ENCODE results near the gene PROM2. TPM values are rescaled to one million over a fixed set of nuclear protein-coding genes. Genes with fewer than 3 reads are reported as not detected.

Gene PROM2
- total RNA-seq, 1 experiment from 2014 or later = 3.1 TPM

DNA sequence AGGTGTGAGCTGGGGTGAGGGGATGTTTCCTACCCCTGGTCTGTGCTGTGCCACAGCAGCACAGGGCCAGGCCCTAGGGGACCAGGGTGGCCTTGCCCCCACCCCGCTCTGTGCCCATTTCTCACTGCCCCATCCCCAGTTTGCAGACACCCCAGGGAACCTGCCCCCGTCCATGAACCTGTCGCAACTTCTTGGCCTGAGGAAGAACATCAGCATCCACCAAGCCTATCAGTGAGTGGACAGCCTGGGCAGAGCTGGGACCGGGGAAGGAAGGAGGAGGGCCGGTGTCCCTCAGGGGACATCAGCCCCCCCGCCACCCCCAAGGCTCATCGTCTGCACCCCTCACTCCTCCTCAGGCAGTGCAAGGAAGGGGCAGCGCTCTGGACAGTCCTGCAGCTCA is 7.5 kb downstream of the PROM2 start:
- DNase-seq = no peak
- Histone ChIP-seq H2BK12ac (ENCODE audit: insufficient read length, low read depth, low read length) (no peak overlapping the region), H3K79me2 (ENCODE audit: insufficient read depth, low read length) (no peaks in the 10 kb centered on the region), H3K27me3 (ENCODE audit: insufficient read depth, low read length) (no peaks in the 10 kb centered on the region), H2AK5ac (ENCODE audit: insufficient read length, low read length) (no peak overlapping the region), H3K9me3 (ENCODE audit: control insufficient read depth, low read depth, low read length) (no peaks in the 10 kb centered on the region), H3K23ac (ENCODE audit: insufficient read length, low read depth, low read length) (no peak overlapping the region), H3T11ph (ENCODE audit: low read length) (no peak overlapping the region), H3K56ac (ENCODE audit: insufficient read length, low read depth, low read length) (no peak overlapping the region), H3K4ac (ENCODE audit: low read depth, low read length) (no peak overlapping the region), H4K20me1 (ENCODE audit: control insufficient read depth, insufficient read depth, insufficient read length) (no peaks in the 10 kb centered on the region), H3K4me2 (ENCODE audit: insufficient read depth, insufficient read length, low read length) (no peak overlapping the region), H3K9ac (ENCODE audit: extremely low read depth, insufficient read length, low read length) (no peak overlapping the region), H3K4me1 (ENCODE audit: insufficient read depth, low read length) (no peaks in the 10 kb centered on the region), H2BK15ac (ENCODE audit: low read depth, low read length) (no peak overlapping the region), H3K18ac (ENCODE audit: insufficient read length, low read depth, low read length) (no peak overlapping the region), H3K27ac (ENCODE audit: insufficient read length, low read depth, low read length) (no peak overlapping the region), H2BK120ac (ENCODE audit: low read depth, low read length, poor library complexity, severe bottlenecking) (no peak overlapping the region), H2BK5ac (ENCODE audit: insufficient read length, low read length) (no peak overlapping the region), H4K91ac (ENCODE audit: insufficient read length, low read depth, low read length) (no peak overlapping the region), H4K5ac (ENCODE audit: insufficient read length, low read depth, low read length) (no peak overlapping the region), H2AFZ (ENCODE audit: low read length) (no peak overlapping the region), H2BK20ac (ENCODE audit: low read depth, low read length, poor library complexity, severe bottlenecking) (no peak overlapping the region), H3K14ac (ENCODE audit: insufficient read depth, low read length) (no peak overlapping the region), H3K23me2 (ENCODE audit: insufficient read length, low read depth, low read length, poor library complexity, severe bottlenecking) (no peaks in the 10 kb centered on the region), H3K79me1 (ENCODE audit: insufficient read depth, low read depth, low read length, poor library complexity, severe bottlenecking) (no peaks in the 10 kb centered on the region), H4K8ac (replicated peaks; ENCODE audit: insufficient read length, low read depth, low read length) (no peak overlapping the region)
- 0 out of 7 replicates have a peak, but pooled peaks cover 0 to 2% (median 0%) of the 10 kb centered on the region in 3 experiments for H3K36me3 Mint-ChIP-seq (ENCODE audit: insufficient read depth in 1 of 3, low read depth in 3 of 3)
- H3K27ac Mint-ChIP-seq = no peak overlapping the region
- H3K4me3 Mint-ChIP-seq = no peak overlapping the region
- H3K27me3 Mint-ChIP-seq (ENCODE audit: low read depth) = no peaks in the 10 kb centered on the region; the same call in 1 of the 2 replicates
- WGBS (ENCODE audit: extremely low coverage, insufficient read length, low lambda C conversion rate) = no CpG with 5 or more reads among the region's 8 CpGs
- no peaks in the 10 kb centered on the region for H3K9me3 Mint-ChIP-seq
- peaks cover 5 to 9% of the 10 kb centered on the region in 2 experiments for H3K4me1 Mint-ChIP-seq
- TF ChIP-seq, protein P1, sequence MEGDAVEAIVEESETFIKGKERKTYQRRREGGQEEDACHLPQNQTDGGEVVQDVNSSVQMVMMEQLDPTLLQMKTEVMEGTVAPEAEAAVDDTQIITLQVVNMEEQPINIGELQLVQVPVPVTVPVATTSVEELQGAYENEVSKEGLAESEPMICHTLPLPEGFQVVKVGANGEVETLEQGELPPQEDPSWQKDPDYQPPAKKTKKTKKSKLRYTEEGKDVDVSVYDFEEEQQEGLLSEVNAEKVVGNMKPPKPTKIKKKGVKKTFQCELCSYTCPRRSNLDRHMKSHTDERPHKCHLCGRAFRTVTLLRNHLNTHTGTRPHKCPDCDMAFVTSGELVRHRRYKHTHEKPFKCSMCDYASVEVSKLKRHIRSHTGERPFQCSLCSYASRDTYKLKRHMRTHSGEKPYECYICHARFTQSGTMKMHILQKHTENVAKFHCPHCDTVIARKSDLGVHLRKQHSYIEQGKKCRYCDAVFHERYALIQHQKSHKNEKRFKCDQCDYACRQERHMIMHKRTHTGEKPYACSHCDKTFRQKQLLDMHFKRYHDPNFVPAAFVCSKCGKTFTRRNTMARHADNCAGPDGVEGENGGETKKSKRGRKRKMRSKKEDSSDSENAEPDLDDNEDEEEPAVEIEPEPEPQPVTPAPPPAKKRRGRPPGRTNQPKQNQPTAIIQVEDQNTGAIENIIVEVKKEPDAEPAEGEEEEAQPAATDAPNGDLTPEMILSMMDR (conservative IDR thresholded peaks at IDR 0.05) = no peak
